Measurements from ENCODE around the gene MRPS16.

GRCh38 chr10:73205890-73206289 is 46.6 kb downstream of the MRPS16 start:
- no peak for TF ChIP-seq MXI1 (conservative IDR thresholded peaks at IDR 0.05; ENCODE audit: poor library complexity, severe bottlenecking)
- TF ChIP-seq EZH2 (IDR thresholded peaks at IDR 0.05; ENCODE audit: borderline replicate concordance, insufficient read depth, low read length, poor library complexity, severe bottlenecking), result no peak
- no peak for TF ChIP-seq CTCF (IDR thresholded peaks at IDR 0.05; ENCODE audit: poor library complexity, severe bottlenecking)
- no peak for TF ChIP-seq REST (IDR thresholded peaks at IDR 0.05; ENCODE audit: borderline replicate concordance)
- no peak for TF ChIP-seq POLR2AphosphoS5 (IDR thresholded peaks at IDR 0.05)
- no peak for TF ChIP-seq EP300 (conservative IDR thresholded peaks at IDR 0.05; ENCODE audit: poor library complexity, severe bottlenecking)
- TF ChIP-seq RAD21 (conservative IDR thresholded peaks at IDR 0.05), result no peak
- no peak for TF ChIP-seq TAF1 (IDR thresholded peaks at IDR 0.05; ENCODE audit: low read depth)
- TF ChIP-seq SMC3 (conservative IDR thresholded peaks at IDR 0.05; ENCODE audit: poor library complexity), result no peak
